ENCODE data around the gene ACBD4.

Gene ACBD4

GRCh38 chr17:45161288-45162024 lies 26.0 kb downstream of the ACBD4 start, which contains the start of gene HEXIM2:
TSS of gene HEXIM2 (plus strand) at chr17:45161875. CDS start at chr17:45162794, 919 bp downstream.
- peak; percentile 100 for DNase-seq

GRCh38 chr17:45162025-45162687 lies 26.7 kb downstream of the ACBD4 start:
- DNase-seq, result no peak

- no peak for DNase-seq
Measured at GRCh38 chr17:45164734-45165269, 29.3 kb downstream of the ACBD4 start.

- DNase-seq, result no peak
Measured at GRCh38 chr17:45168991-45169752, 33.7 kb downstream of the ACBD4 start.

- no peak for DNase-seq
Measured at GRCh38 chr17:45170280-45170930, 34.9 kb downstream of the ACBD4 start.

- peak; percentile 50 for DNase-seq
Measured at GRCh38 chr17:45170931-45171337, 35.4 kb downstream of the ACBD4 start.

- no peak for DNase-seq
Measured at GRCh38 chr17:45171338-45172231, 36.1 kb downstream of the ACBD4 start.

- no peak for DNase-seq
Measured at GRCh38 chr17:45172232-45172540, 36.7 kb downstream of the ACBD4 start.

- DNase-seq, result peak; percentile 68
Measured at GRCh38 chr17:45172541-45173286, 37.2 kb downstream of the ACBD4 start.

GRCh38 chr17:45175759-45176115 lies 40.2 kb downstream of the ACBD4 start:
- DNase-seq, result no peak

- no peak for DNase-seq
Measured at GRCh38 chr17:45177563-45177962, 42.1 kb downstream of the ACBD4 start.

GRCh38 chr17:45184144-45184543 lies 48.7 kb downstream of the ACBD4 start:
- no peak for DNase-seq

GRCh38 chr17:45186801-45187354 lies 51.4 kb downstream of the ACBD4 start:
- DNase-seq, result no peak

GRCh38 chr17:45189009-45189408 lies 53.5 kb downstream of the ACBD4 start:
- no peak for DNase-seq

- DNase-seq, result no peak
Measured at GRCh38 chr17:45190503-45191255, 55.2 kb downstream of the ACBD4 start.

Data from hematopoietic multipotent progenitor cell treated with erythropoietin and hydrocortisone succinate and interleukin-3 and kit ligand, for 6 days (in vitro differentiated cells).